ENCODE data around the gene MILR1.
A peak's percentile ranks its signal among the peaks of the same experiment; 100 is the strongest.

The MILR1 gene

GRCh38 chr17:64505340-64506200 is 56.7 kb downstream of the MILR1 start:
- peak; percentile 80 for DNase-seq (ENCODE audit: low read depth)
- in situ Hi-C loops (cut with HindIII; ENCODE audit: low sequenced_read_pairs) = no loop called here
- peak overlapping the region; percentile 96 for H3K4me3 ChIP-seq (ENCODE audit: low read depth, low read length)
- TF ChIP-seq, protein P1, sequence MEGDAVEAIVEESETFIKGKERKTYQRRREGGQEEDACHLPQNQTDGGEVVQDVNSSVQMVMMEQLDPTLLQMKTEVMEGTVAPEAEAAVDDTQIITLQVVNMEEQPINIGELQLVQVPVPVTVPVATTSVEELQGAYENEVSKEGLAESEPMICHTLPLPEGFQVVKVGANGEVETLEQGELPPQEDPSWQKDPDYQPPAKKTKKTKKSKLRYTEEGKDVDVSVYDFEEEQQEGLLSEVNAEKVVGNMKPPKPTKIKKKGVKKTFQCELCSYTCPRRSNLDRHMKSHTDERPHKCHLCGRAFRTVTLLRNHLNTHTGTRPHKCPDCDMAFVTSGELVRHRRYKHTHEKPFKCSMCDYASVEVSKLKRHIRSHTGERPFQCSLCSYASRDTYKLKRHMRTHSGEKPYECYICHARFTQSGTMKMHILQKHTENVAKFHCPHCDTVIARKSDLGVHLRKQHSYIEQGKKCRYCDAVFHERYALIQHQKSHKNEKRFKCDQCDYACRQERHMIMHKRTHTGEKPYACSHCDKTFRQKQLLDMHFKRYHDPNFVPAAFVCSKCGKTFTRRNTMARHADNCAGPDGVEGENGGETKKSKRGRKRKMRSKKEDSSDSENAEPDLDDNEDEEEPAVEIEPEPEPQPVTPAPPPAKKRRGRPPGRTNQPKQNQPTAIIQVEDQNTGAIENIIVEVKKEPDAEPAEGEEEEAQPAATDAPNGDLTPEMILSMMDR (IDR thresholded peaks at IDR 0.05; ENCODE audit: low read depth, low read length, missing control alignments) = no peak

- in situ Hi-C loops (cut with HindIII; ENCODE audit: low sequenced_read_pairs) = no loop called here
- DNase-seq (ENCODE audit: low read depth) = no peak
- TF ChIP-seq, protein P1 (IDR thresholded peaks at IDR 0.05; ENCODE audit: low read depth, low read length, missing control alignments) = no peak
- peak within 1 kb of the TSS; percentile 96 for H3K4me3 ChIP-seq (ENCODE audit: low read depth, low read length)
Observed at GRCh38 chr17:64506201-64506575, 57.3 kb downstream of the MILR1 start, which contains the start of gene DDX5. Gene DDX5, minus strand, starts transcription at chr17:64506289. Its CDS starts 170 bp downstream, at chr17:64506119.

DNA sequence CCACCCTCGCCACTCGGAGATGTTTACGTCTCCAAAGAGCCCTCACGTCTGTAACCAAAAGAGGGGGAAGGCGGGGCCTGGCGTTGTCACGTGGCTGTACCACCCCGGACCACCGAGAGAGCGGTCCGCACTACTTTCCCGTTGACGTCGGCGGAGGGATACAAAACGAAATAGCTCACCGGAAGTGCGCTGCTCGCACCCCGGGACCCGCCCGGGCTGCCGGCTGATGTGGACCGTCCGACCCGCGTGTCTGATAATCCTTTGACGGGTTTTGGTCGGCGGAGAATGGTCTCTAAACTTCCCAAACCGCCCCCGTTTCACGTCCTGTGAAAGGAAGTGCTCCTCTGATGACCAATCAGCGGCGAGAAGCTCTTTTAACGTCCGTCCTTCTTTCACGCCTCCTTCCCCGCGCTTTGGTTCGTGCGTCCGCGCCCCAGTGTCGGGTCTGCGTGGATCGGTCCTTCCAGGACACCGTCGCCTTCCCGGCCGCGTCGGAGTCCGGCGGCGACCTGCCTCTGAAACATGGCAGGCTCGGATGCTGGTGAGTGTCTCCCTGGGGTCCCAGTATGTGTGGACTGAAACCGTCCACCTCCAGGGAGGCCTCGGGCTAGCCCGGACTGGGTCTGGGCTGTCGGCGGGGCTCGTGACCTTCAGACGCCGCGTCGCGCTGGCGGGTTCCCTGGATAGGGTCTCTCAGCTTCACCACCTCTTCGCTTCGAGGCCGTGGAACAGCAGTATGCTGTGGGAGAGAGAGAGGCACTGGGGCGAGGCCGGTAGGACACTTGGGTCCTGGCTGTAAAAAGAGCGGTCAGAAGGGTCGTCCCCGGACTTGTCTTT is 57.9 kb downstream of the MILR1 start, which contains the start of gene CEP95:
TSS of gene CEP95 (plus strand) at position 402 of the 837 bp plus-strand sequence. CDS start at position 523, 121 bp downstream.
- TF ChIP-seq, protein P1 (IDR thresholded peaks at IDR 0.05; ENCODE audit: low read depth, low read length, missing control alignments) = no peak
- DNase-seq (ENCODE audit: low read depth) = peak; percentile 96
- H3K4me3 ChIP-seq (ENCODE audit: low read depth, low read length) = peak within 1 kb of the TSS; percentile 96
- in situ Hi-C loops (cut with HindIII; ENCODE audit: low sequenced_read_pairs) = no loop called here

DNA sequence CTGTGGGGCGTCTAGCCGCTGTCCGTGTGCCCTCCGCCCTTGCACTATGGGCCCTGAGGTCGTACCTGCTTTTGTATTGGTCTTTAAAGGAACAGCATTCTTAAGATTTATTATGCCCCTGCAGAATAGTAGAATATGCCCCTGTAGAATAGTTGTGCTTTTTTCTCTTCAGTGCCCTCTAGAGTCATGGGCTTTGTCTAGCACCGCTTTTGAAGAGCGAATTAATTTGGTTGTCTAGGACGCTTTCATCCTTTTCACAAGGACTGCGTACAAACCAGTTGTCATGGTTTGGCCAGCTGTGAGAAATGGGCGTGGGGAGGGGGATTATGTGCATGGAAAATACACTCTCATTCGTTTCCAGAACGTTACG is 58.5 kb downstream of the MILR1 start:
- in situ Hi-C loops (cut with HindIII; ENCODE audit: low sequenced_read_pairs) = no loop called here
- DNase-seq (ENCODE audit: low read depth) = peak; percentile 71
- TF ChIP-seq, protein P1 (IDR thresholded peaks at IDR 0.05; ENCODE audit: low read depth, low read length, missing control alignments) = peak; percentile 62
- H3K4me3 ChIP-seq (ENCODE audit: low read depth, low read length) = peak overlapping the region; percentile 96

DNA sequence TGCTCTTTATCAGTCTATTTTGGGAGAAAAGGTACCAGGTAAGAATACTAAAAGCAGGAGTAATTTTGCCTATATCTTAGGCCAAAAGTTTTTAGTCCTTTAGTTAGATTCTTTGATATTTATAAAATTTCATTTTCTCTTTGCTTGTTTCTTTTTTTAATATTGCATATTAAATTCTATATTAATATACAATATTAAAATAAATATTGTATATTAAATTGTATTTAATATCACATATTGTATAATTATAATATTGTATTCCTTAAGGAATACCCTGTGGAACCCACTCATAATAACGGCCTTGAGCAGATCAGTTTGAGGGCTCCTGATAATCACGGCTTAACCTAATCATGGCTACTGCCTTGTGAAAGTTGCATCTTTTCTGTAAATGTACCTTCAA is 59.8 kb downstream of the MILR1 start:
- TF ChIP-seq, protein P1 (IDR thresholded peaks at IDR 0.05; ENCODE audit: low read depth, low read length, missing control alignments) = no peak
- in situ Hi-C loops (cut with HindIII; ENCODE audit: low sequenced_read_pairs) = no loop called here
- no peak for DNase-seq (ENCODE audit: low read depth)
- no peak overlapping the region for H3K4me3 ChIP-seq (ENCODE audit: low read depth, low read length)

DNA sequence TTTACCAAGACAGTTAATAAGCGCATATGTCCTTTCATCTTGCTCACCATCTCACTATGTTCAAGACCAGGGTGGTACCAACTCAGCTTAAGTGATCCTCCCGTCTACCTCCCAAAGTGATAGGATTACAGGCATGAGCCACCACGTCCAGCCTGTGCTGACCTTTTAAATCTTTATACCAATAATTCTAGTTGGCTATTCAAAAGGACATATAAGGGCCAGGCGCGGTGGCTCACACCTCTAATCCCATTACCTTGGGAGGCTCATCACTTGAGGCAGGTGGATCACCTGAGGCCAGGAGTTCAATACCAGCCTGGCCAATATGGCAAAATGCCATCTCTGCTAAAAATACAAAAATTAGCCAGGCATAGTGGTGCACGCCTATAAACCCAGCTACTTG is 60.3 kb downstream of the MILR1 start:
- in situ Hi-C loops (cut with HindIII; ENCODE audit: low sequenced_read_pairs) = no loop called here
- TF ChIP-seq, protein P1 (IDR thresholded peaks at IDR 0.05; ENCODE audit: low read depth, low read length, missing control alignments) = no peak
- DNase-seq (ENCODE audit: low read depth) = no peak
- H3K4me3 ChIP-seq (ENCODE audit: low read depth, low read length) = no peak overlapping the region
